Transverse colon (tissue), 4 donors: ENCODE data around the gene SULT4A1.

Experiments used
- CTCF ChIP-seq, 5 experiments: fragments of 200-600 bp in 3 of 5; fragments of 450-650 bp in 2 of 5; sonication (generic) in 3 of 5; IDR thresholded peaks; 1 replicate in 2 of 5; 2 replicates in 3 of 5; pipeline ENCODE4 v1.5.1; 2016 to 2017; ENCODE audit warnings: antibody characterized with exemption in 5 of 5, inconsistent platforms in 3 of 5, mild to moderate bottlenecking in 2 of 5, moderate library complexity in 1 of 5
- POLR2A ChIP-seq: fragments of 450-650 bp; IDR thresholded peaks from one replicate; pipeline ENCODE4 v1.6.1; 2016; ENCODE audit warnings: antibody characterized with exemption, mild to moderate bottlenecking, moderate library complexity
- POLR2AphosphoS5 ChIP-seq, 3 donors: sonication (generic); formaldehyde crosslinking; IDR thresholded peaks; one replicate each; pipeline ENCODE4 v1.6.1; 2016; ENCODE audit warnings: antibody characterized with exemption in 3 of 3

- TF ChIP-seq POLR2AphosphoS5 (IDR thresholded peaks at IDR 0.05) (no peak), CTCF (IDR thresholded peaks at IDR 0.05) (no peak), POLR2A (no peak)
Observed at GRCh38 chr22:43833286-43834240, 28.8 kb downstream of the SULT4A1 start.
